ENCODE results near the gene PHTF1.

DNA sequence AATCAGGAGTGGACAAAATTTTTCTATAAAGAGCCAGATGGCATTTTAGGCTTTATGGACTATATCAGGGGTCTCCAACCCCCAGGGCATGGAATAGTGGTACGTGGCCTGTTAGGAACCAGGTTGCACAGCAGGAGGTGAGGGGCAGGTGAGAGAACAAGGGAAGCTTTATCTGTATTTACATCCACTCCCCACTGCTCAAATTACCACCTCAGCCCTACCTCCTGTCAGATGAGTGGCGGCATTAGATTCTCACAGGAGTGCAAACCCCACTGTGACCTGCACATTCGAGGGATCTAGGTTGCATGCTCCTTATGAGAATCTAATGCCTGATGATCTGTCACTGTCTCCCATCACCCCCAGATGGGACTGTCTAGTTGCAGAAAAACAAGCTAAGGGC lies 13.9 kb downstream of the PHTF1 start:
- no peak for TF ChIP-seq SP1 (IDR thresholded peaks at IDR 0.05; ENCODE audit: low read depth, low read length)
- TF ChIP-seq, protein P1, sequence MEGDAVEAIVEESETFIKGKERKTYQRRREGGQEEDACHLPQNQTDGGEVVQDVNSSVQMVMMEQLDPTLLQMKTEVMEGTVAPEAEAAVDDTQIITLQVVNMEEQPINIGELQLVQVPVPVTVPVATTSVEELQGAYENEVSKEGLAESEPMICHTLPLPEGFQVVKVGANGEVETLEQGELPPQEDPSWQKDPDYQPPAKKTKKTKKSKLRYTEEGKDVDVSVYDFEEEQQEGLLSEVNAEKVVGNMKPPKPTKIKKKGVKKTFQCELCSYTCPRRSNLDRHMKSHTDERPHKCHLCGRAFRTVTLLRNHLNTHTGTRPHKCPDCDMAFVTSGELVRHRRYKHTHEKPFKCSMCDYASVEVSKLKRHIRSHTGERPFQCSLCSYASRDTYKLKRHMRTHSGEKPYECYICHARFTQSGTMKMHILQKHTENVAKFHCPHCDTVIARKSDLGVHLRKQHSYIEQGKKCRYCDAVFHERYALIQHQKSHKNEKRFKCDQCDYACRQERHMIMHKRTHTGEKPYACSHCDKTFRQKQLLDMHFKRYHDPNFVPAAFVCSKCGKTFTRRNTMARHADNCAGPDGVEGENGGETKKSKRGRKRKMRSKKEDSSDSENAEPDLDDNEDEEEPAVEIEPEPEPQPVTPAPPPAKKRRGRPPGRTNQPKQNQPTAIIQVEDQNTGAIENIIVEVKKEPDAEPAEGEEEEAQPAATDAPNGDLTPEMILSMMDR (IDR thresholded peaks at IDR 0.05 in 2 of 3, conservative IDR thresholded peaks at IDR 0.05 in 1 of 3; ENCODE audit: control insufficient read depth in 2 of 3, extremely low read depth in 1 of 3, insufficient read depth in 1 of 3, low read depth in 3 of 3, low read length in 3 of 3) = no peak
